GM18951 (cell line): ENCODE measurements around the gene TRNP1.

Source experiments
- POLR2A ChIP-seq: IDR thresholded peaks from 4 replicates; pipeline ENCODE4 v1.6.1; 2011; ENCODE audit warnings: mild to moderate bottlenecking; ENCODE audit not compliant: insufficient read length, insufficient read depth; ENCODE audit errors: extremely low read depth
- in situ Hi-C: fragments of 300-500 bp; cut with MboI; formaldehyde crosslinking; loops from one replicate; pipeline ENCODE4 v1.12.0; 2022; ENCODE audit warnings: low sequenced_read_pairs, mixed read lengths, inconsistent platforms; ENCODE audit not compliant: unreplicated experiment

TRNP1 gene

GRCh38 chr1:26991310-26992116 is 2.0 kb upstream of the TRNP1 start:
- in situ Hi-C loops, result no loop called here
- no peak for TF ChIP-seq POLR2A

- in situ Hi-C loops, result no loop called here
- no peak for TF ChIP-seq POLR2A
Observed at GRCh38 chr1:26994020-26994786, 711 bp downstream of the TRNP1 start.

- in situ Hi-C loops, result no loop called here
- TF ChIP-seq POLR2A, result no peak
Observed at GRCh38 chr1:26994787-26995517, 1.5 kb downstream of the TRNP1 start.

GRCh38 chr1:26996024-26996423 is 2.5 kb downstream of the TRNP1 start:
- no peak for TF ChIP-seq POLR2A
- in situ Hi-C loops, result no loop called here

- in situ Hi-C loops, result no loop called here
- TF ChIP-seq POLR2A, result no peak
Observed at GRCh38 chr1:26996665-26997064, 3.2 kb downstream of the TRNP1 start.

GRCh38 chr1:26998429-26999300 is 5.2 kb downstream of the TRNP1 start:
- no peak for TF ChIP-seq POLR2A
- in situ Hi-C loops, result no loop called here

GRCh38 chr1:26999440-26999987 is 6.0 kb downstream of the TRNP1 start:
- TF ChIP-seq POLR2A, result no peak
- in situ Hi-C loops, result no loop called here

GRCh38 chr1:27000090-27000816 is 6.8 kb downstream of the TRNP1 start:
- in situ Hi-C loops, result no loop called here
- no peak for TF ChIP-seq POLR2A

- TF ChIP-seq POLR2A, result no peak
- in situ Hi-C loops, result no loop called here
Observed at GRCh38 chr1:27000817-27001460, 7.4 kb downstream of the TRNP1 start.

GRCh38 chr1:27001570-27002360 is 8.3 kb downstream of the TRNP1 start:
- no peak for TF ChIP-seq POLR2A
- in situ Hi-C loops, result no loop called here
